ELF-1 (cell line): ENCODE data around the gene FGFBP1.

Experiments used
- DNase-seq: peaks from one replicate; pipeline ENCODE4 v3.0.0-alpha.2; 2016; ENCODE audit warnings: low read depth, low spot score

FGFBP1 gene

GRCh38 chr4:15912961-15913630, 25.4 kb downstream of the FGFBP1 start:
- DNase-seq, result peak; percentile 41

GRCh38 chr4:15912236-15912635, 26.3 kb downstream of the FGFBP1 start:
- DNase-seq, result no peak

GRCh38 chr4:15910155-15910940, 28.2 kb downstream of the FGFBP1 start:
- DNase-seq, result peak; percentile 30

GRCh38 chr4:15907430-15907829, 31.1 kb downstream of the FGFBP1 start:
- no peak for DNase-seq

GRCh38 chr4:15906020-15906443, 32.5 kb downstream of the FGFBP1 start:
- DNase-seq, result peak; percentile 72

GRCh38 chr4:15902746-15903145, 35.8 kb downstream of the FGFBP1 start:
- no peak for DNase-seq

GRCh38 chr4:15901998-15902397, 36.5 kb downstream of the FGFBP1 start:
- no peak for DNase-seq

GRCh38 chr4:15901007-15901406, 37.5 kb downstream of the FGFBP1 start:
- DNase-seq, result no peak

- DNase-seq, result no peak
Measured at GRCh38 chr4:15899511-15899910, 39.0 kb downstream of the FGFBP1 start.

- no peak for DNase-seq
Measured at GRCh38 chr4:15898902-15899301, 39.6 kb downstream of the FGFBP1 start.

GRCh38 chr4:15897577-15897976, 41.0 kb downstream of the FGFBP1 start:
- no peak for DNase-seq

- DNase-seq, result no peak
Measured at GRCh38 chr4:15894921-15895916, 43.3 kb downstream of the FGFBP1 start.

- DNase-seq, result no peak
Measured at GRCh38 chr4:15894393-15894792, 44.1 kb downstream of the FGFBP1 start.

- DNase-seq, result no peak
Measured at GRCh38 chr4:15893962-15894361, 44.6 kb downstream of the FGFBP1 start.

- DNase-seq, result no peak
Measured at GRCh38 chr4:15891312-15891711, 47.2 kb downstream of the FGFBP1 start.

- no peak for DNase-seq
Measured at GRCh38 chr4:15890246-15890829, 48.2 kb downstream of the FGFBP1 start.

GRCh38 chr4:15888515-15888914, 50.0 kb downstream of the FGFBP1 start:
- no peak for DNase-seq
